Heart left ventricle (tissue), 13 donors: ENCODE measurements around the gene PPP2R5B.

Source experiments
- POLR2A ChIP-seq, 2 donors: fragments of 450-650 bp; IDR thresholded peaks; one replicate each; pipeline ENCODE4 v1.6.1; 2017; ENCODE audit warnings: antibody characterized with exemption in 2 of 2, mild to moderate bottlenecking in 2 of 2, moderate library complexity in 2 of 2
- TF ChIP-seq, protein P1 (sequence below), 12 donors: fragments of 200-600 bp; sonication (generic) in 4 of 12; IDR thresholded peaks; one replicate each; pipeline versions ENCODE4 v1.5.0 to v1.8.0; 2018 to 2022; ENCODE audit warnings: antibody characterized with exemption in 12 of 12, mild to moderate bottlenecking in 5 of 12
- donor health status: ischemic (EF 13 %, LVEDD 7.1; RV severe dilation, severe dysfunction).
- donor health status: DM: no; HTN: yes; CAD: no.
- donor health status: DM: no; HTN: no; CAD: no.
- donor health status: ischemic (EF 25% LVEDD 6.9; RV normal size, moderate dysfunction).
- donor health status: ischemic (EF 25% LVEDD 5.7; RV mildly dilated, moderate dysfunction).
- donor health status: ischemic (EF 35%, LVEDD 5.7; RV mildly dilated, moderate dysfunction).
- donor health status: nonischemic (EF 11% LVEDD 7.7; RV severe dilation, severe dysfunction).
- donor health status: DM: yes; HTN: yes; CAD: no.
- donor health status: PGD.
- donor health status: ischemic (EF 29% LVEDD 5.4; RV normal size, mild dysfunction).
- donor health status: nonischemic (EF 23%, LVEDD 6.1; RV moderate dilation, normal function).

GRCh38 chr11:64875369-64876228, 48.9 kb upstream of the PPP2R5B start:
- TF ChIP-seq, protein P1, sequence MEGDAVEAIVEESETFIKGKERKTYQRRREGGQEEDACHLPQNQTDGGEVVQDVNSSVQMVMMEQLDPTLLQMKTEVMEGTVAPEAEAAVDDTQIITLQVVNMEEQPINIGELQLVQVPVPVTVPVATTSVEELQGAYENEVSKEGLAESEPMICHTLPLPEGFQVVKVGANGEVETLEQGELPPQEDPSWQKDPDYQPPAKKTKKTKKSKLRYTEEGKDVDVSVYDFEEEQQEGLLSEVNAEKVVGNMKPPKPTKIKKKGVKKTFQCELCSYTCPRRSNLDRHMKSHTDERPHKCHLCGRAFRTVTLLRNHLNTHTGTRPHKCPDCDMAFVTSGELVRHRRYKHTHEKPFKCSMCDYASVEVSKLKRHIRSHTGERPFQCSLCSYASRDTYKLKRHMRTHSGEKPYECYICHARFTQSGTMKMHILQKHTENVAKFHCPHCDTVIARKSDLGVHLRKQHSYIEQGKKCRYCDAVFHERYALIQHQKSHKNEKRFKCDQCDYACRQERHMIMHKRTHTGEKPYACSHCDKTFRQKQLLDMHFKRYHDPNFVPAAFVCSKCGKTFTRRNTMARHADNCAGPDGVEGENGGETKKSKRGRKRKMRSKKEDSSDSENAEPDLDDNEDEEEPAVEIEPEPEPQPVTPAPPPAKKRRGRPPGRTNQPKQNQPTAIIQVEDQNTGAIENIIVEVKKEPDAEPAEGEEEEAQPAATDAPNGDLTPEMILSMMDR (IDR thresholded peaks at IDR 0.05), result no peak
- TF ChIP-seq POLR2A (IDR thresholded peaks at IDR 0.05), result no peak
